ENCODE results near the gene LDLRAP1. TPM values are rescaled to one million over a fixed set of nuclear protein-coding genes. Genes with fewer than 3 reads are reported as not detected.
"Not testable (repeated sequence)": the region's sequence is repeated elsewhere in the genome, so short reads cannot be mapped to it uniquely, and the experiment has no call there.

LDLRAP1 gene
- total RNA-seq, 1 donor from 2014 or later = 22.0 TPM

DNA sequence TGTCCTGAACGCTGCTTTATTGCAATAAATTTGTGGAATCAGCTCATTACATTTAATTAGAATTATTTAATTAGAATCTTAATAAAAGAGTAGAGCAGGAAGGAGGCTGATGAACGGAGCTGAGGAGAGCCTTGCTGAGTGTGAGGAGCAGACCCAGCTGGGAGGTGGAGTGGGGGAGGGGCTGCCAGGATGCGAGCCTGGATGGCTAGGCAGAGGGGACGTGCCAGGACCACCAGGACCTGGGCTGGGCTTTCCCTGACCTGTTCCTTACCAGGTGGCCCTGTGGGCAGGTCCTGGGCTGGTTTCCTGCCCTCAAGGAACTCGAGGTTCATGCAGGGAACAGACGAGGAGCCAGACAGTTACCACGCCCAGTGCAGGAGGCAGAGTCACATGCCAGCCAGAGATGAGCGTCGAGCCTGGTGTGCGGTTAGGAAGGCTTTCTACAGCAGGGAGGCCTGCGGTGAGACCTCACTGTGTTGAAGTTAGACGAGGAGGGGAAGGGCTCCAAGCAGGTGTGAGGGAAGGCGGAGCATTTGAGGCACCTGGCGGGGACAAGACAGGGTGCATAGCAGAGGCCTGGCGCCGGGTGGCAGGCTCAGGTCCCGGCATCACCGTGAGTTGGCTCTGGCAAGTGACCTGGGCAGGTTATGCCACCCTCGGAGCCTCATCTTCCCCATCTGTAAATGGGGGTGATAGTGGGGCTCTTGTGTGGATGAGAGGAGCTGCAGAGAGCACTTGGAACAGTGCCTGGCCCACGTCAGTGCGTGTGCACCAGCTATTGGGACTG, 33.9 kb downstream of the LDLRAP1 start:
- no peak for DNase-seq

DNA sequence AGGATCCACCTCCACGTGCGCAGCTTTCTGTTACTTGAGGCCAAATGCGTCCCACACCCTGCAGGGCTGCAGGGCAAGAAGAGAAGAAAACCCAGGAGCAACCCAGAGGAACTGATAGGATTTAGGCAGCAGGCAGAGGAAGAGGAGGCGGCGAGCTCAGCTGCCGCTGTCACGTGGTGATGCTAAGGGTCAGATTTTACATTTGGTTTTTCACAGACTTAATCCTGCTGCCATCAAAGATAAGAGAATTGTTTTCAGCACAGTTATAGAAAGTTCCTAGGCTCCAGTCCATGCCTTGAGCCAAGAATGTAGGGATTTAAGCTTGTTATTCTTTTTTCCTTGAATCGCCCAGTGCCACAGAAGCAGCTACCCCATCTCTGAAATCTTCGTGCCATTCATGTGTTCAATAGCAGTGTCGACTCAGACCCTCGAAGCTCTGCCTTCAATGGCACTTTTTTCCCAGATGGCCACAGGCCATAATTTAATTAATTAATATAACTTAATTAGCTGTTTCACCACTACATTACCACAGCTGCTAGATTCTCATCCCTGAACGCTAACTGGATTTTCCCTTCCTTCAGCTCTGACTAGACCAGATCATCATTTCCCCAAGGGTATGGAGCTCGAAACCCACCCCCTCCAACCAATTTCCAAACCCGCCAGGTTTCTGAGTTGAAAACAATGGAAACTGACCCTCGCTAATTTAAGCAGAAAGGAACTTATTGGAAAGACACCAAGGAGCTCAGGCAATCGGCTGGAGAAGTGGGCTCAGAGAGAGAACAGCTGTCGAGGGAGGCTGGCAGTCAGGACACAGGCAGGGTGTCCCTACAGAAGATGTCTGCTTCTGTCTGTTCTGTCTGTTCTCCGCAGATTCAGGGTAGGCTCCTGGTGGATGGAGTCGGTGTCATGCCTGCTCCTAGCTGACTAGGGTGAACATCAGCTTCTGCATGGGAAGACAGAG, 36.2 kb downstream of the LDLRAP1 start:
- no peak for DNase-seq

DNA sequence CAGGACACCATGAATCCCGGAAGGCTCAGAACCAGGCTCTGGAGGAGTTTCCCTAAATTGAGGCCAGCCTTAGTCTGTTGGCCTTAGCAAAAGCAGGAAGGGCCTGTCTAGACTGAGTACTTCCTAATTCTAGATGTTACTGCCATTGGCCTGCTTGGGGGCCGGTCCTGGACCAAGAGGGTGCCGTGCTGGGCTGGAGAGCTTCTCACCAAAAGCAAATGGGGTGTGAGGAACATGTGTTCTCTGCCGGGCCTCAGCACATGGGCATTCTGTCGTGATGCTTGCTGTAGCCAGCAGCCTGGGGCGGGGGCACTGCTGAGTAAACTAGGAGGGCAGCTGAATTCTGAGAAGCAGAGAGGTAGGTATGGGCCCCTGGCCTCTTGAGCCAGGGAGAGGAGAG, 37.5 kb downstream of the LDLRAP1 start:
- no peak for DNase-seq

DNA sequence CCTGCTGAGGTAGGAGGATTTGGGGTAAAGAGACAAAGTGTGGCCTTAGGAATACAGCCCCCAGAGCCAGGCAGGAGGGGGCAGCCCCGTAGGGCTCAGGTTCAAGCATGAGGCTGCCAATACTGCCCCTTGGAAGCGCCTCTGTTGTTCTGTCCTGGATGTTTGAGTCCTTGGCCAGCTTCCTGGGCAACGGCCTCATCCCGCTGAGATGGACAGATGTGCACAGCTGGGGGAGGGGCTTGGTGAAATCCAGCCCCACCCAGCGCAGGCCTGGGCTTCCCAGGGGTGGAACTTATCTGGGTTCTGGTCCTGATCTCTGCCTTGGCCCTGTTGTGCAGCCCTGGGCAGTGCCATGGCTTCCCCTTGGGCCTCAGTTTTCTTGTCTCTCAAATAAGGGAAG, 38.4 kb downstream of the LDLRAP1 start:
- DNase-seq = no peak

DNA sequence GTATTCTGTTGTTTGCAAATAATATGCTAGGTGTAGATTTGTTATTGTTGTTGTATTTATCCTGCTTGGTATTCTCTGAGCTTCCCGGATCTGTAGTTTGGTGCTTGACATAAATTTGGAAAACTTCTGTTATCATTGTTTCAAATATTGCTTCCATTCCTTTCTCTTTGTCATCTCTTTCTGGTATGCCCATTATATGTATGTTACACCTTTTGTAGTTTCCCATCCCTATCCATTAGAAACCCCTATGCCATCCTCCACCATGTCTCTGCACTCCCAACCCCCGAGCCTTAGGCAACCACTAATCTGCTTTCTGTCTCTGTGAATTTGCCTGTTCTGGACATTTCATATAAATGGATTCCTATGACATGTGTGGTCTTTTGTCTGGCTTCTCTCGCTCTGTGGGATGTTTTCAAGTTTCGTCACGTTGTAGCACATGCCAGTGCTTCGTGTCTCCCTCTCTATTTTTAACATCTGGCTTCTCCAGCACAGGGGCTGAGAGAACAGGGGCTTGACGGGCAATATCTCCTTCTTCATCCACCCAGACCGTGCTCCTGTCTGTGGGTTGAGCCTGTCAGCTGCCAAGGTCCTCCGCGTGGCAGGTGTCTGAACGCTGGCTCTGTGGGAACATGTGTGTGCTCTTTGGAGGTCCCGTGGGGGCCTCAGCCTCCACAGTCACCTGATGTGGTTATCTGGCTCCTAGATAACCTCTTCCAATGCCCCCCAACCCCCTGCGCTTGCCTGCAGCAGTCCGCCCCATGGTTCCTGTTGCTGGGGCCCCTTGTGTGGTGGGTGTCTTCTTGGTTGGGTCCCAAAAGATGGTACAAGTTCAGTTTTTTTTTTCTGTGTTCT, 40.3 kb downstream of the LDLRAP1 start:
- no peak for DNase-seq

DNA sequence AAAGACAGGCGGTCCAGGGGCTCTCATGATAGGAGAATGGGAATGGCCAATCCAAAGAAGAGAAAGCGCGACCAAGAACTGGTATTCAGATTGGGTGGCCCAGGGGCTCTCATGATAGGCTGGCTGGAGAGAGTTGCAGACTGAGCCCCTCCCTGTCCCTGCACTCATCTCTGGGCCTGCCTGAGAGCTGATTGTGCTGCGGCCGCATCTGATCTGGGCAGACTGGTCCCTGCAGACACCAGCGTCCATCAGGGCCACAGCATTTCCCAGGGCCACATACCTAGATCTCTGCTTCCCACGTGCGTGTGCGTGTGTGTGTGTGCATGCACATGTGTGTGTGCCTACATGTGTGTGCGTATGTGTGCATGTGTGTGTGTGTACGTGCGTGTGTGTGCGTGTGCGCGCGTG, 42.8 kb downstream of the LDLRAP1 start:
- no peak for DNase-seq

DNA sequence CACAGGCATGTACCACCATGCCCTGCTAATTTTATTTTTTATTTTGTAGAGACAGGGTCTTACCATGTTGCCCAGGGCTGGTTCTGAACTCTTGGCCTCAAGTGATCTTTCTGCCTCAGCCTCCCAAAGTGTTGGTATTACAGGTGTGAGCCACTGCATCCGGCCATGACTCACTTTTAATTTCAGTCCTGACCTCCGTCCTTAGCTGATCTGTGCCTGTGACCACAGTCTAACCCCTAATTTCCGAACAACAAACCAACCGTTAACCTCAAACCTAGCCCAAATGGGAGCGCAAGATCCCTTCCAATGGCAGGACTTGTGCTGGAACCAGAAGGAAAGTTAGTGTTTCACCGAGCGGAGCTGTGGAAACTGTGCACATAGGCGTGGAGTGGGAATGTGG, 43.9 kb downstream of the LDLRAP1 start:
- DNase-seq = no peak

DNA sequence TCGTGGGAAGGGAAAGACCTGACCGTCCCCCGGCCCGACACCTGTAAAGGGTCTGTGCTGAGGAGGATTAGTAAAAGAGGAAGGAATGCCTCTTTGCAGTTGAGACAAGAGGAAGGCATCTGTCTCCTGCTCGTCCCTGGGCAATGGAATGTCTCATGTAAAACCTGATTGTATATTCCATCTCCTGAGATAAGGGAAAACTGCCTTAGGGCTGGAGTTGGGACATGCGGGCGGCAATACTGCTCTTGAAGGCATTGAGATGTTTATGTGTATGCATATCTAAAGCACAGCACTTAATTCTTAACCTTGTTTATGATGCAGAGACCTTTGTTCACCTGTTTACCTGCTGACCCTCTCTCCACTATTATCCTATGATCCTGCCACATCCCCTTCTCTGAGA, 44.8 kb downstream of the LDLRAP1 start:
- DNase-seq = not testable (repeated sequence)

DNA sequence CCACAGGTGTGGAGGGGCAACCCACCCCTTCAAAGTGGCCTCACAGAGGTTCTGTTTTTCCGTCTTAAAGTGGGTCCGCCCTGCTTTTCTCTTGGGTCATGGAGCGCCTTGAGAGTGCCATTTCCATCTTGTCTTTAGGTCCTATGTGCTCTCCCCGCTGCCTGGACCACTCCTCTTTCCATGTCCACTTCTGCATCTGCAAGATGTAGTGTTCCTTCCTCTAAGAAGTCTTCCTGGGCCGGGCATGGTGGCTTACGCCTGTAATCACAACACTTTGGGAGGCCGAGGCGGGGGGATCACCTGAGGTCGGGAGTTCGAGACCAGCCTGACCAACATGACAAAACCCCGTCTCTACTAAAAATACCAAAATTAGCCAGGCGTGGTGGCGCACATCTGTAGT, 45.4 kb downstream of the LDLRAP1 start:
- DNase-seq = not testable (repeated sequence)

DNA sequence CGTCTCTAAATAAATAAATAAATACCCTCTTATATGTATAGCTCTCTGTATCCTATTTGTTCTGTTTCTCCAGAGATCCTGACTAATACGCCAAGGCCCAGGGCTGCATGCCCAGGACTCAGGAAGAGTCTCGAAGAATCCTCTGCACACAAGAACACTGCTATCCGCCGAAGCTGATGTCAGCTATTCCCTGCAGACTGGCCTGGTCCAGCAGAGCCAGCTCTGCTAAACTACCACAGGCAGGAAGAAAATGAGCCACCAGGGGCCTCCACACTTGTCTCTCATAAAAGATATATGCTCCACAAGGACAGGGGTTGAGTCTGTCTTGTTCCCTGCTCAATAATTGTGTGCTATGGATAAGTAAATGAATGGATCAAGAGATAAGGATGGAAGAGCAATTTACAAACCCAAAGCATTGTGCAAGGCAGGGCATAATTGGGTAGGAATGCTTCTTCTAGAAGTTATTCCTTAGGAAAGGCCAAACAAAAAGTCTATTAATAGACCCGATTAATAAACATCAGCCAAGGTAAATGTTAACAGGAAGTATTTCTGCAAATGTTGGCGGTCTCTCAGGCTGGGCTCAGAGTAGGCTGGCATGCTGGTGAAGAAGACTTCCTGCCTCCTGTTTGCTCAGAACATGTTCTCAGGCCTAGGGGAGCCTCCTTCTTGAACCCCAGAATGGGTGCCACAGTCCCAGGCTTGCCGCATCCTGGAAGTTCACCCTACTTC, 46.9 kb downstream of the LDLRAP1 start:
- DNase-seq = peak; percentile 25

DNA sequence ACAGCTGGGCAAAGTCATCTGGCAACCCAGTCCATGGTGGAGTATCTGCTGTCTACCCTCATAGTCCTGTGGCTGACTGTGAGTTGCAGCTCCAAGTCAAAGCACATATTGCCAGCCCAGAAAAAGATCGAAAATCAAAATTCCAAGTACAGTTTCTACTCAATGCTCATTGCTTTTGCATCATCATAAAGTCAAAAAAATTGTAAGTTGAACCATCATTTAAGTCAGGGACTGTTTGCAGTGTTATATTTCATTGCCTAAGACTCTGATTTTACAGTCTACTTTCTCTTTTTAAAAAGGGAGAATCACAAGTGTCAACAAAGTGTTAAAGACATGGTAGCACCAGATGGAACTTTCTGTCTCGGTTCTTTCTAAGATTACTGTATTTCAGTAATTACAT, 50.5 kb downstream of the LDLRAP1 start:
- DNase-seq = no peak

DNA sequence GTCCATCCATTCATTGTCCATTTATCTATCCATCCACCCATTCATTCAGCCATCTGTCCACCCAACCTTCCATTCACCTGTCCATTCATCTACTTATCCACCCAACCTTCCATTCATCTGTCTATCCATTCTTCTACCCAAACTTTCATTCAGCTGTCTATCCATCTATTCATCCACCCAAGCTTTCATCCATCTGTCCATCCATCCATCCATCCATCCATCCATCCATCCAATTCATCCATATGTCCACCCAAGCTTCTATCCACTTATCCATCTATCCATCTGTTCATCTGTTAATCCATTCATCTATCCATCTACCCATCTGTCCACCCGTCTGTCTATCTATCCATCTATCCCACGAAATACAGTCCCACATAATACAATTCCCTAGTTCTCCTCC, 51.6 kb downstream of the LDLRAP1 start:
- no peak for DNase-seq

DNA sequence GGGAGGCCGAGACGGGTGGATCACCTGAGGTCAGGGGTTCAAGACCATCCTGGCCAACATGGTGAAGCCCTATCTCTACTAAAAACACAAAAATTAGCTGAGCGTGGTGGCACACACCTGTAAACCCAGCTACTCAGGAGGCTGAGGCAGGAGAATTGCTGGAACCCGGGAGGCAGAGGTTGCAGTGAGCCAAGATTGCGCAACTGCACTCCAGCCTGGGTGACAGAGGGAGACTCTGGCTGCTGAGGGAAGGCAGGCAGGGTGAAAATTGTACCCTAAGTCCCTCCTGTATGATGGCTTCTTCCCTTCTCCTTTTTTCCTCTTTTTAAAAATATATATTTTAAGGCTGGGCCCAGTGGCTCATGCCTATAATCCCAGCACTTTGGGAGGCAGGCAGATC, 53.2 kb downstream of the LDLRAP1 start:
- DNase-seq = not testable (repeated sequence)

DNA sequence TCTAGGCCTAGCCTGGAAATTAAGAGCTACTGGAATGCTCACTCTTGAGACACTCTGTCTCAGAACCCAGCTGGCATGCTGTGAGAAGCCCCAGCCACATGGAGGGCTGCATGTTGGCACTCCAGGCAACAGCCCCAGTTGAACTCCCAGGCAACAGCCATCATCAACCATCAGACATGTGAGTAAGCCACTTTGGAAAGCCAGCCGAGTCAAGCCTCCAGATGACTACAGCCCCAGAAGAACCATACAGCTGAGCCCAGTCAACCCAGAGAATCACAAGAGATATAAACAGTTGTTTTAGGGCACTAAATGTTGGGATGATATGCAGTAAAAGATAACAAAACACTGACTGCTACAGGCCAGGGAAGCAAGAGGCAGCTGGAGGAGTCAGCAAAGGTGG, 55.5 kb downstream of the LDLRAP1 start:
- no peak for DNase-seq

DNA sequence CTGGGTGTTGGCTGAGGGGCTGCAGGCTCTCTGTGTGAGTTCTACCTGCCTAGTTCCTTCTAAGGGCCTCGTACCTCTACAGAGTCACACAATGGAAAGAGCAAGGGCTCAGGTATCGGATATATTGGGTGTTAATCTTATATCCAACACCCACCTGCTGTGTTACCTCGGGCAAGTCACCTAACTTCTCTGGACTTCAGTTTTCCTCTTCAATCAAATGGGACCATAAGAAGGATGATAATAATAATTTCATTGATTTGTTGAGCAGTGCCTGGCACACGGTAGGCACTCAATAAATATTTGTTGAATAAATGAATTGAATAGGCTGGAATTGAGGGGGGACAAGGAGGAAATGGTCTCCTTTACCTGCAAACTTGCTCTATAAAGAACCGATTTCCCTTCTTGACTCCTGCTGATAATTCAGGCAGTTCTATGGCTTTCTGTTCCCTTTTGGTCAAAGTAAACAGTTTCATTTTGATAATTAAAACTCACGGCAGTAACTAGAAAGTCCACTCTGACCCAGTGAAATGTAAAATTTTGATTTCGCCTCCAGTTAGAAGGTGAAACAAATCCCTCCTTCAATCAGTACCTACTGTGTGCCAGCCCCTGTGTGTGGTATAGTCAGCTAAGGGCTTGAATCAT, 56.7 kb downstream of the LDLRAP1 start:
- no peak for DNase-seq

DNA sequence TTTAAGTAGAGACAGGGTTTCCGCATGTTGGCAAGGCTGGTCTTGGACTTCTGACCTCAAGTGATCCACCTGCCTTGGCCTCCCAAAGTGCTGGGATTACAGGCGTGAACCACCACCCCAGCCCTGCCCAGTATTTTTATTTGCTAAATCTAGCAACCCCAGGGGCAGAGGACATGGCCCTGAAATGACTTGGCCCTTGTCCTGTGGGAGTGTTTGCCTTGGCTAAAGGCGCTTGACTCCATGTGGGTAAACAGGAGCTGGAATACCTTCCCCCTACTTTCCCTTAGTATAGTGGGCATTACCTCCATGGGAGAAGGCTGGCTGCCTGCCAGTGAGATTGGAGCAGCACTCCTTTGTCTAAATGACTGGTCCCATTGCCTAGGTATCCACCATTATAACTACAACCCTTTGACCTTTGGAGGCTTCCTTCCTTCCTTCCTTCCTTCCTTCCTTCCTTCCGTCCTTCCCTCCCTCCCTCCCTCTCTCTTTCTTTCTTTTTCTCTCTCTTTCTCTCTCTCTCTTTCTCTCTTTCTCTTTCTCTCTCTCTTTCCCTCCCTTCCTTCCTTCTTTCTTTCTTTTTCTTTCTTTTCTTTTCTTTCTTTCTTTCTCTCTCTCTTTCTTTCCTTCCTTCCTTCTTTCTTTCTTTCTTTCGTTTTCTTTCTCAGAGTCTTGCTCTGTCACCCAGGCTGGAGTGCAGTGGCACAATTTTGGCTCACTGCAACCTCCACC, 57.7 kb downstream of the LDLRAP1 start:
- not testable (repeated sequence) for DNase-seq

DNA sequence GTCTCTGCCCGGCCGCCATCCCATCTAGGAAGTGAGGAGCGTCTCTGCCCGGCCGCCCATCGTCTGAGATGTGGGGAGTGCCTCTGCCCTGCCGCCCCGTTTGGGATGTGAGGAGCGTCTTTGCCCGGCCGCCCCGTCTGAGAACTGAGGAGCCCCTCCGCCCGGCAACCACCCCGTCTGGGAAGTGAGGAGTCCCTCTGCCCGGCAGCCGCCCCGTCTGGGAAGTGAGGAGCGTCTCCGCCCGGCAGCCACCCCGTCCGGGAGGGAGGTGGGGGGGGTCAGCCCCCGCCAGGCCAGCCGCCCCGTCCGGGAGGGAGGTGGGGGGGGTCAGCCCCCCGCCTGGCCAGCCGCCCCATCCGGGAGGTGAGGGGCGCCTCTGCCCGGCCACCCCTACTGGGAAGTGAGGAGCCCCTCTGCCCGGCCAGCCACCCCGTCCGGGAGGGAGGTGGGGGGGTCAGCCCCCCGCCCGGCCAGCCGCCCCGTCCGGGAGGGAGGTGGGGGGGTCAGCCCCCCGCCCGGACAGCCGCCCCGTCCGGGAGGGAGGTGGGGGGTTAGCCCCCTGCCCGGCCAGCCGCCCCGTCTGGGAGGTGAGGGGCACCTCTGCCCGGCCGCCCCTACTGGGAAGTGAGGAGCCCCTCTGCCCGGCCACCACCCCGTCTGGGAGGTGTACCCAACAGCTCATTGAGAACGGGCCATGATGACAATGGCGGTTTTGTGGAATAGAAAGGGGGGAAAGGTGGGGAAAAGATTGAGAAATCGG, 60.6 kb downstream of the LDLRAP1 start:
- DNase-seq = not testable (repeated sequence)

DNA sequence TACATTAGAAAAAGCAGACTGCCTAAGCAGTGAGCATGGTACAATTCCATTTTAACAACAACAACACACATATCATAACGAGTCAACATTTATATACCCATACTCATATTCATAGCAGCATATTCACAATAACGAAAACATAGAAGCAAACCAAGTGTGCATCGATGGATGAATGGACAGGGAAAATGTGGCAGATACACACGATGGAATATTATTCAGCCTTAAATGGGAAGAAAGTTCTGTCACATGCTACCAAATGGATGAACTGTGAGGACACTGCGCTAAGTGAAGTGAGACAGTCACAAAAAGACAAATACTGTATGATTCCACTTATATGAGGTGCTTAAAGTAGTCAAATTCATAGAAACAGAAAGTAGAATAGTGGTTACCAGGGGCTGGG, 63.7 kb downstream of the LDLRAP1 start:
- DNase-seq = no peak

DNA sequence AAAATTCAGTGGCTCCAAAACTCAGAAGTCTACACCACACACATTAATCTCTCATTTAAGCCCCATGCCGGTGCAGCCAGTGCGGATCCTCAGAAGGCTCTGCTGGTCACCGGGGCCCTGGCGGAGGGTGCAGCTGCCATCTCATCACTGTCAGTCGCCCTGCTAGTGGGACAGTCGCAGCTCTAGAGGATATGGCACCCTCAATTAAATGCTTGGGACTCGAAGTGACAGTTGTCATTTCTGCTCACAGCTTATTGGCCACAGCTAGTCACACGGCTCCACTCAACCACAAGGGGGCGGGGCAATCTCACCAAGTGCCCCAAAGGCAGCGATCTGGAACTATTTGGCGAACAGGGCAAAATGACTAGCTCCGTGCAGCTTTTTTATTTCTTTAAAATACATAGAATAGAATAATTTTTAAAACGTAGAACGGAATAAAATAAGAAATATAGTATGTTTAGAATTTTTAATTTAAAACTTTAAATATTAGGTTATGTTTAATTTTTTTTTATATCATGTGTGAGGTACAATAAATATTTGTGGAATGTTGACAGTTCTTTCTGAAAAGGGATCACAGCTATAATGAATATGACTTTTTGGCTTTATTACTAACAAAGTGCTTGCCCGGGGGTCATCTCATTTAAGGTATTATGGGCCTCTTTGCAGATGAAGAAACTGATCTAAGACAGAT, 65.2 kb downstream of the LDLRAP1 start:
- DNase-seq = peak; percentile 81
